ENCODE data around the gene GON4L. TPM values are rescaled to one million over a fixed set of nuclear protein-coding genes. Genes with fewer than 3 reads are reported as not detected.
"Not testable (repeated sequence)": the region's sequence is repeated elsewhere in the genome, so short reads cannot be mapped to it uniquely, and the experiment has no call there.

The GON4L gene
- total and polyA plus RNA-seq, 2 experiments from 2014 or later: 45.2 to 93.1 TPM

GRCh38 chr1:155712636-155713035 is 144.4 kb downstream of the GON4L start:
- Histone ChIP-seq H3K36me3 (ENCODE audit: insufficient read depth) (peaks cover 13% of the 10 kb centered on the region), H3K79me2 (replicated peaks; ENCODE audit: insufficient read depth) (peaks cover 31% of the 10 kb centered on the region)
- peaks cover 67% of the 10 kb centered on the region for H3K36me3 Mint-ChIP-seq (ENCODE audit: low read depth)
- H3K4me1 ChIP-seq (ENCODE audit: insufficient read depth); H3K9me3 Mint-ChIP-seq; H3K4me2 ChIP-seq; H3K9me2 ChIP-seq (ENCODE audit: insufficient read depth); H3K27ac ChIP-seq (ENCODE audit: low read depth); H4K20me1 ChIP-seq (replicated peaks; ENCODE audit: insufficient read depth); ATAC-seq; H3K27ac Mint-ChIP-seq; H3K4me3 Mint-ChIP-seq; H3F3A ChIP-seq (replicated peaks; ENCODE audit: low read depth); H3K27me3 Mint-ChIP-seq (ENCODE audit: insufficient read depth, low read depth, poor library complexity); H2AFZ ChIP-seq; H3K4me3 ChIP-seq; H3K4me1 Mint-ChIP-seq; H3K27me3 ChIP-seq (ENCODE audit: insufficient read depth): not testable (repeated sequence)
- TF ChIP-seq CTCF (conservative IDR thresholded peaks at IDR 0.05; ENCODE audit: low read depth in 2 of 2): peak; percentile 10 to 36; a peak in 2 of 4 replicates
- DNase-seq (ENCODE audit: low spot score): peak; percentile 24

GRCh38 chr1:155711457-155711856 is 145.6 kb downstream of the GON4L start:
- not testable (repeated sequence) for H3K4me1 Mint-ChIP-seq; H3K27me3 ChIP-seq (ENCODE audit: insufficient read depth); DNase-seq (ENCODE audit: low spot score); H3K4me1 ChIP-seq (ENCODE audit: insufficient read depth); H3K4me2 ChIP-seq; H3K4me3 ChIP-seq; H3K9me3 Mint-ChIP-seq; H3K4me3 Mint-ChIP-seq; ATAC-seq; H2AFZ ChIP-seq; H3K27ac ChIP-seq (ENCODE audit: low read depth); H3K27me3 Mint-ChIP-seq (ENCODE audit: insufficient read depth, low read depth, poor library complexity); H3F3A ChIP-seq (replicated peaks; ENCODE audit: low read depth); H3K27ac Mint-ChIP-seq; H3K9me2 ChIP-seq (ENCODE audit: insufficient read depth)
- 0 out of 2 replicates have a peak, but pooled peaks cover 10% of the 10 kb centered on the region for H4K20me1 ChIP-seq (replicated peaks; ENCODE audit: insufficient read depth)
- H3K79me2 ChIP-seq (replicated peaks; ENCODE audit: insufficient read depth): peaks cover 41% of the 10 kb centered on the region
- peaks cover 61% of the 10 kb centered on the region for H3K36me3 Mint-ChIP-seq (ENCODE audit: low read depth)
- peaks cover 13% of the 10 kb centered on the region for H3K36me3 ChIP-seq (ENCODE audit: insufficient read depth)

- no peak overlapping the region for H2AFZ ChIP-seq
- H3K4me3 Mint-ChIP-seq: no peak overlapping the region
- H3K27me3 ChIP-seq (ENCODE audit: insufficient read depth): no peaks in the 10 kb centered on the region
- H3K4me3 ChIP-seq: no peak overlapping the region
- no peaks in the 10 kb centered on the region for H3F3A ChIP-seq (replicated peaks; ENCODE audit: low read depth)
- peaks cover 8% of the 10 kb centered on the region; the same call in 1 of the 2 replicates for H3K36me3 ChIP-seq (ENCODE audit: insufficient read depth)
- DNase-seq (ENCODE audit: low spot score): no peak
- ATAC-seq: no peak
- no peaks in the 10 kb centered on the region for H3K4me1 ChIP-seq (ENCODE audit: insufficient read depth)
- peaks cover 4% of the 10 kb centered on the region; the same call in 1 of the 3 replicates for H3K9me3 Mint-ChIP-seq
- H3K4me2 ChIP-seq: no peak overlapping the region
- peaks cover 58% of the 10 kb centered on the region for H3K79me2 ChIP-seq (replicated peaks; ENCODE audit: insufficient read depth)
- peaks cover 48% of the 10 kb centered on the region for H3K36me3 Mint-ChIP-seq (ENCODE audit: low read depth)
- H3K27ac ChIP-seq (ENCODE audit: low read depth): no peak overlapping the region
- no peaks in the 10 kb centered on the region for H3K4me1 Mint-ChIP-seq
- peaks cover 5% of the 10 kb centered on the region for H3K27me3 Mint-ChIP-seq (ENCODE audit: insufficient read depth, low read depth, poor library complexity)
- no peak for TF ChIP-seq JUNB (IDR thresholded peaks at IDR 0.05; ENCODE audit: unreplicated experiment)
- no peak overlapping the region for H3K27ac Mint-ChIP-seq
- H4K20me1 ChIP-seq (replicated peaks; ENCODE audit: insufficient read depth): 0 out of 2 replicates have a peak, but pooled peaks cover 10% of the 10 kb centered on the region
- H3K9me2 ChIP-seq (ENCODE audit: insufficient read depth): no peaks in the 10 kb centered on the region
Observed at GRCh38 chr1:155709391-155709790, 147.6 kb downstream of the GON4L start.

- no peak for ATAC-seq
- TF ChIP-seq NANOG (IDR thresholded peaks at IDR 0.05; ENCODE audit: borderline replicate concordance) (no peak), ZNF331 (CRISPR knock-in tag; IDR thresholded peaks at IDR 0.05; ENCODE audit: low read depth) (no peak), EZH2 (IDR thresholded peaks at IDR 0.05; ENCODE audit: low read depth, unreplicated experiment) (no peak), ZNF114 (CRISPR knock-in tag; IDR thresholded peaks at IDR 0.05) (no peak), ETS1 (IDR thresholded peaks at IDR 0.05) (no peak), STAT1 (IDR thresholded peaks at IDR 0.05; ENCODE audit: unreplicated experiment) (no peak), CTCF (conservative IDR thresholded peaks at IDR 0.05; ENCODE audit: low read depth in 2 of 2) (no peak), JUNB (IDR thresholded peaks at IDR 0.05; ENCODE audit: unreplicated experiment) (no peak), POLR2AphosphoS5 (IDR thresholded peaks at IDR 0.05; ENCODE audit: low read depth) (no peak), EZH2phosphoT487 (IDR thresholded peaks at IDR 0.05; ENCODE audit: unreplicated experiment) (no peak)
Observed at GRCh38 chr1:155706139-155706538, 150.9 kb downstream of the GON4L start.

More at GRCh38 chr1:155706139-155706538, 150.9 kb downstream of the GON4L start:
- peaks cover 82% of the 10 kb centered on the region for H3K79me2 ChIP-seq (replicated peaks; ENCODE audit: insufficient read depth)
- Mint-ChIP-seq H3K27me3 (ENCODE audit: insufficient read depth, low read depth, poor library complexity) (no peaks in the 10 kb centered on the region), H3K4me3 (no peak overlapping the region), H3K36me3 (ENCODE audit: low read depth) (peaks cover 29% of the 10 kb centered on the region; the same call in 2 of the 3 replicates), H3K4me1 (no peaks in the 10 kb centered on the region), H3K27ac (no peak overlapping the region), H3K9me3 (peaks cover 4% of the 10 kb centered on the region; the same call in 1 of the 3 replicates)
- H3K27ac ChIP-seq (ENCODE audit: low read depth): no peak overlapping the region
- DNase-seq (ENCODE audit: low spot score): no peak
- peaks cover 10% of the 10 kb centered on the region; the same call in 1 of the 2 replicates for H4K20me1 ChIP-seq (replicated peaks; ENCODE audit: insufficient read depth)
- no peaks in the 10 kb centered on the region for H3F3A ChIP-seq (replicated peaks; ENCODE audit: low read depth)
- H3K4me1 ChIP-seq (ENCODE audit: insufficient read depth): no peaks in the 10 kb centered on the region
- H3K4me2 ChIP-seq: no peak overlapping the region
- H3K27me3 ChIP-seq (ENCODE audit: insufficient read depth): no peaks in the 10 kb centered on the region
- no peak overlapping the region for H2AFZ ChIP-seq
- H3K4me3 ChIP-seq: no peak overlapping the region
- peaks cover 8% of the 10 kb centered on the region; the same call in 1 of the 2 replicates for H3K36me3 ChIP-seq (ENCODE audit: insufficient read depth)
- no peaks in the 10 kb centered on the region for H3K9me2 ChIP-seq (ENCODE audit: insufficient read depth)
